HG02571 (cell line): Measurements from ENCODE around the gene VSIG8.

ENCODE experiments used
- ATAC-seq: cut with Tn5 transposase; IDR thresholded peaks from one replicate; pipeline ENCODE4 v1.9.1; 2021; ENCODE audit warnings: mild to moderate bottlenecking, moderate library complexity; ENCODE audit not compliant: unreplicated experiment

VSIG8 gene

DNA sequence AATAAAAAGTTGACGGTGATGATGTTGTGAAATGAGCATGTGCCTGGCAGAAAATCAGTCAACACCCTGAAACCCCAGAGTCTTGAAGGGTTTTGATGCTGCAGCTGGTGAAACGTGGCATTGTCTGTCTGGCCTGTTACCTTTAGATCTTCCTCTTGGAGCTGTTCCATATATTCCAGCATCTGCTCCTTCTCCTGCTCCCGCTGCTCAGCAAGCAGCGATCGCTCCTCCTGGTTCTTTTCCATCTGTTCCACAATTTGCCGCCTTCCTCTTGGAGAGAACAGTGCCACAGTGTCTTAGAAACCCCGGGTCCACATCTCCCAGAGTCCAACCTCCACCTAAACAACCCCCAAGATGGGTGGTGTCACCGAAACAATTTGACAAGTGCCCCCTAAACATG is 21.8 kb upstream of the VSIG8 start:
- ATAC-seq: no peak

DNA sequence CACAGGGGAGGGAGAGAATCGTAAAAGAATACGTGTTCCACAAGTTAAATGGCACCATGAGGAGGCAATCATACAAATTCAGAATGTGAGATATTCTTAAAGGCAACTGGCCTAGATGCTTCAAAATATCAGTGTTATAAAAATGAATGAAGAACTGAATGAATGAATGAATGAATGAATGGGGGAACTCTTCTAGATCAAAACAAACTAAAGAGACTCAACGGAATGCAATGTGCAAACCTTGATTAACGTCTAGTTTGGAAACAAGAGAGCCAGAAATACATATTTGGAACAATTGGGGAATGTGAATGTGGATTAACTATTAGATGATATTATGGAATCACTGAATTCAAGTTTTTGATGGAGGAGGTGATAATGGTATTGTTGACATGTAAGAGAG is 20.7 kb upstream of the VSIG8 start:
- no peak for ATAC-seq

DNA sequence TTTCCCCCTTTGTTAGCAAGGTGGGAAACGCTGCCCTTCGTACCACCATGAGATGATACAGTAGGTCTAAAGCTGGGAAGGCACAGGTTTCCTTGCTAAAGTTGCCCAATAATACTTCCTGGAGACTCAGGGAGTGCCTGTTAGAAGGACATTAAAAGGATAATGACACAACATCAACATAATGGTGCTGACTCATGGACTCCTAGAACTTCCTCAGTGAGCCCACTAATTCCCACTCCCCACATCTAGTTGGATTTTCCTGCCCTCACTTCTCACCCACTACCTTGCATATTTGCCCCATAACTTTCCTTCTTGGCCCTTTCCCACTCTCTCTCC is 20.0 kb upstream of the VSIG8 start:
- no peak for ATAC-seq

DNA sequence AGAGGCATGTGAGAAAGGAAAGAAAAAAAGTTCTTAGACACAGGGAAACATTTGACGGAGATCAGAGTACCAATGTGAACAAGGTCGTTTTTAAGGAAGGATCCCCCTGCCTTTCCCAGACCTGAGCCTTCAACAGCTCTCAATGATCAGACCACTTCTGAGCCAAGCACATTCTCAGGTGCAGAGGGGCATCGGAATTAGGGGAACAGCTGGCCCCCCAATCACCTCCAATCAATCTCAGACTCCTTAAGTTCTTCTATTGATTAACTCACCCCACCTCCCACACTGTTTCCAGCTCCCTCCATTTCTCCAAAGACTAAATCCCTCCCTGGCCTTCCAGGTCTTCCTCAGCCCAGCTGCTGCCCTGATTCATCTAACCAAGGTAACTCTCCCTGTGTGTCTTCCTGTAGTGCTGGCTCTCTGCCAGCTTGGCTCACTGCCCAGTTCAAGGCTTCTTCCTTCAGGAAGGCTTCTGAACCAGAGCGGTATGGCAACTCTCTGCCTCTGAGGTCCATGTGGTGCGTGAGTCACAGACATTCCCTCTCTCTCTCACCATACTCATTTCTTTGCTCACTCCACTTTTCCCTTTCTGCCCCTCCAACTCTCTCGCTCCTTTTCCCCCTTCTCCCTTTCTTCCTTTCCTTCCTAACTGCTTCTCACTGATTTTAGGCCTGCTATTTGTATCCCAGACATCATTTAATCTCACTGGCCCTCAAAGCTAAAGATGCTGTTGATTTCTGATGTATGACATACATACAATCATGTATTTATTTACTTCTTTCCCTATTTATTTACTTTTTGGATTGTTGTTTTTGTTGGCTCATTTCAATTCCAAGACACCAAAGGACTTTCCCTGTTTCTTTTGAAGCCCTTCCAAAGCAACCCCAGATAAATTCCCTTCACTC is 19.4 kb upstream of the VSIG8 start:
- ATAC-seq: no peak

DNA sequence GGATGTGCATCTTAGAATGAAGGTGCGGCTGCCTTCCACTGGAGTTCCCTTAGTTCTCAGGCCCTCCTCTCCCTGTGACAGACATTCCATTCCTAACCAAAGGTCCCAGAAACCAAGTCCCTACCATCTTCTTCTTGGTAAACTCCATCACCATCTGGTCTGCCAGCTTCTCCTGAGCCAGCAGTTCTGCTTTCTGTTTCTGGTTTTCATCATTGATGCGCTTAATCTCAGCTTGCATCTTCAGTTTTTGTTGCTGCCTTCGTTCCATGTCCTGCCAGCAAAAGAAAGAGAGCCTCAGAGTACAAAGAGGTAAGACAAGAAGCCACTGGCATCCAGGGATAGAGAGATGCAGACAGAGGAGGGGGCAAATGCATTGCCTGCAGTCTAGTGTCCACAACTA is 18.0 kb upstream of the VSIG8 start:
- no peak for ATAC-seq

DNA sequence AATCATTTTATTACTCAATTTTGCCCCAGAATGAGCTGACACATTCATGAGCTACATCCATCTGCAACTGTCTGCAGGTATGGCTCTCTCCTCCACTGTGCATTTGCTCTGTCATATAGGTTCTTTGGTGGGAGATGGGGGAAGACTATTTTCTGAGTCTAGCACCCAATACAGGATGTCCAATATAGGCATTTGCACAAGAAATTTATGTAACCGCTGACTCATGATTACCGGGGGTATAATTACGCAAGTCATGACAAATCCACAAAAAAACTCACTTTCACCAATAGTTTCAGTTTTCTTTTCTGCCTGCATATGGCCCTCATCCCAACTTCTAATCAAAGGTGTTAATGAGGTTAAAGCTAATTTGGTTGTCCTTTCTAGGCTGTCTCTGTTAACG is 17.5 kb upstream of the VSIG8 start:
- no peak for ATAC-seq

DNA sequence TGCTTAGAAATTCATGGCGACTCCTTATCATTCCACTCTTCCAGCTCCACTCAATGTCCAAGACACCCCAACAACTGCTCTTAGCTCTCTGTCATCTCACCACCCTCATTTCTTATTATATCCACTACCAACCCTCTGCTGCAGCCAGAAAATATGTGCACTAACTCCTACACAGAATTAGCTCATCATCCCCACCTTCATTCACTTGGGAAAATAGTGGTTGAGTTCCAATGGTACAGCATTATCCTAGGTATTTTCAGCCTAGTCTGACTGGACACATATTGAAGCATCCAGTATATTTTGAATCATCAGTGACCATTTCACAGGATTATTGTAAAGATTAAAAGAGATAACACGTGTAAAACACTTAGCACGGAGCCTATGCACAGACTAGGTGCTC is 16.7 kb upstream of the VSIG8 start:
- no peak for ATAC-seq

DNA sequence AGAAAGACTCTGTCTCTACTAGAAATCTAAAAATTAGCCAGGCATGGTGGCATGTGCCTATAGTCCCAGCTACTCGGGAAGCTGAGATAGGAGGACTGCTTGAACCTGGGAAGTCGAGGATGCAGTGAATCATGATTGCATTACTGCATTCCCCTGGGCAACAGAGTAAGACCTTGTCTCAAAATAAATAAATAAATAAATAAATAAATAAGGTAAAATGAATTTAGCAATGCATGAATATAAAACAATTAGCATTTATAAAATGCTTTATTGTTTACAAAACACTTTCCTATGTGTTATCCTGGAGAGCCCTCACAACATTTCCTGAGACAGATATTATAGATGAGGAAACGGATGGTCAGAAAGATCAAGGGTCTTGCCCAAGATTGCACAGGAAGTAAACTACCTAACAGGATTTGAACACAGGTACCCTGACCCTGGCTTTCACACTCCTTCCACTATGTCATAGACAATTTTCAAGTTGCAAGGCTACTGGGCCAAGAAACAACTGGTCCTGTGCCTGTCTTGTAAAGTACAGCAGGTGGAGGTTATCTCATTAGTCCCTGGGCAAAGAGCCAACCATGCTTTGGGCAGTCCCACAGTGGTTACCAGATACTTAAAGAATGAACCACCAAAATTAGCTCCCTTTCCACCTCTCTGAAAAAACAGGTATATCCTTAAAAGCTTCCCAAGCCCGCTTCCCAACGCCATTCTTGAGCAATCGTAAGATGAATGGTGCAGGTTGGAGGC is 15.4 kb upstream of the VSIG8 start:
- ATAC-seq: no peak

DNA sequence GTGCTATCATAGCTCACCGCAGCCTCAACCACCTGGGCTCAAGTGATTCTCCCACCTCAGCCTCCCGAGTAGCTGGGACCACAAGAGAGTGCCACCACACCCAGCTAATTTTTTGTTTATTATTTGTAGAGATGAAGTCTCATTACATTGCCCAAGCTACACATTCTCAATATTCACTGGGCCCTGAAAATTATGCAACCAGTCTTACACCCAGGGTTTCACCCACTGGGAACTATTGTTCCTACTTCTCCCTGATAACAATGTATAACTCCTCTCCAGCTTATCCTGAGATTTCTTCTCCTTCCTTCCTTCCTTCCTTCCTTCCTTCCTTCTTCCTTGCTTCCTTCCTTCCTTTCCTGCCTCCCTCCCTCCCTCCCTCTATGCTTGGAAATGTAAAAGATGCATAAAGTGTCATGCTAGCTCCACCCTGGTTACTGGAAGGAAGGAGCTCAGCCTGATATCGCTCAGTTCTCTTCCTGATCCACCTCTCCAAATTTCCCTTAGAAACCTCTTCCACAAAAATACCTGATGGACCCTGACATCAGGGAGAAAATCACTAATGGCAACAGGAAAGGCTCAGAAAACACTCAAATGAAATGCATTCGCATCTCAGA is 11.2 kb upstream of the VSIG8 start:
- no peak for ATAC-seq

DNA sequence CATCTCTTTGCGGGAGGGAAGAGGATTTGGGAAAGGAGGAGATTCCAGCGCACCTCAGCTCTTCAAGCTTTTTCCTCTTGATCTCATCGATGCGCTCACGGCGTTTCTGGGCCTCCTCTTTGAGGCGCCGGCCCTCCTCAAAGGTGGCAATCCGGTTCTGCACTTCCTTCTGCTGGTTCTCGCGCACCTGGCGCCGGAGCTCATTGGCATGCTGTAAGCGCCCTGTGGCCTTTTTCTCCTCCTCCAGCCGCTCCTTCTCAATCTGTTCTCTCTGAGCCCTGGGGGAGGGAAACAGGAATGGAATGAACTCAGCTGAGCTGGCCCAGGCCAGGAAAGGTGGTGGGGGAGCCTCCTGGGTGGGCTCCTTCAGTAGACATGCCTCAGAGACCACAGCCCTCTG is 10.4 kb upstream of the VSIG8 start:
- ATAC-seq: no peak

DNA sequence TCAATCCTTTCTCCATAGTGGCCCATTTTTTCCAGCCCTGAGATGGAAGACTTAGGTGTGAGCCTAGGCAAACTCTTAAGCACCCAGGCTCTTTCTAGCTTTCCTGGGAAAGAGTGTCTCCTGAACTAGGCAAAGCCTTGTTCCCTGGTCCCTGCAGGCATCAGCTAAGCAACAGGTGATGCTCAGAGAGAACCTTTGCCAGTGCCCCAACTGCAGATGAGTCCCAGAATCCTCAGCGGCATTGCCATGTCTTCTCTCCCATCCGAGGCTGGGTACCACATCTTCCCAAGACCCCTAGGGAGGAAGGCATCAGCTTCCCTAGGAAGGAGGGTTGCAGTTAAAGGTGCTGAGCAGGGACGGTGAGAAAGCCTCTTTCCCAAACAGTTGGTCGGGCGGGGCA is 8.2 kb upstream of the VSIG8 start:
- no peak for ATAC-seq

DNA sequence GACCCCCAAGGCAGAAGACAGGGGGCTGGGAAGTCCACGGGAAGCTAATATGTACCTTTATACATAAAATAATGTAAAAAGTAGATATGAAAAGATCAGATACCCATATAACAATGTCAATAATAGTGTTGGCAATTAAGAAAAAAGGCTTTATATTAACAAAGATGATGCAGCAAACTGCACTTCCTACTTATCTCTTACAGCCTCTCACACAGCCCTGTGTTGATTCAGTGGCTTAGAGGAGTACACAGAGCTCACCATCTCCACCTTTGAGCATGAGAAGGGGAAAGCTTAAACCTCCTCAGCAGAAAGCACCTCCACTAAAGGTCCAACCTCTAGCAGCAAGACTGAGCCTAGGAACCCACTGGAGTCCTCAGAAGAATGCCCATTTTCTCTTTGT is 7.2 kb upstream of the VSIG8 start:
- ATAC-seq: no peak

DNA sequence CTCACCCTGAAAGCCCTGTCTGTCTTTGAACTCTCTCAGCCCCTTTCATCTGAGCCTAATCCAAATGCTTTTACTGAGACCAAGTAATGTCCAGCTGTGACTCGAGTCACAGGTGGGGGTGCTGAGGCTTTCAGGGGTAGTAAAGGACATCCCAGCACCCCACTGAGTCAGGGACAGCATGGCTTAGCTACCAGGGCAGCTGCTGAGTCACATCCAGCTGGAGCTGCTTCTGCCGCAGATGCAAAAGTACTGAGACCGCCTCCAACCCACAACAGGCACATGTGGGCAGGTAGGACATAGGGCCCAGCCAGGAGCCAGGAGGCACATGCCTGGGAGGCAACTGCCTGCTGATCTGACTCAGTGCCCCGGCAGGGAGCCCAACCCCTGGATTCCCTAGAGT is 6.7 kb upstream of the VSIG8 start:
- no peak for ATAC-seq

DNA sequence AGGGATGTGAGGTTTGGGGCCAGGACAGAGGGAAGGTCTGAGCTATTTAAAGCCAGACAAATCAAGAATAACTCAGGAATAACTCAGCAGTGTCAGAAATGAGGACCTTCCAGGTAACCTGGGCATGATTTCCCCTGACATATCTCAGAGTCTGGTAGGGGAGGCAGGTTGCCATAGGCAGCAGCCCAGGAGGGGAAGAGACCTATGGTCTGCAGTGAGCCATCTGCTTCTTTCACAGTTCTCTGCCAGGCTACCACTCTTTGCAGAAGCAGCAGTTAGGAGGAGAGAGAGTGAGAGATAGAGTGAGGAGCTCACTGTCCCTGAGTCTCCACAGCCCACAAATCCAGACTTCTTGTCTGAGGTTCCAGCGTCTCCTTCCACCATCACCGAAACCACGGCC is 6.3 kb upstream of the VSIG8 start:
- ATAC-seq: no peak

DNA sequence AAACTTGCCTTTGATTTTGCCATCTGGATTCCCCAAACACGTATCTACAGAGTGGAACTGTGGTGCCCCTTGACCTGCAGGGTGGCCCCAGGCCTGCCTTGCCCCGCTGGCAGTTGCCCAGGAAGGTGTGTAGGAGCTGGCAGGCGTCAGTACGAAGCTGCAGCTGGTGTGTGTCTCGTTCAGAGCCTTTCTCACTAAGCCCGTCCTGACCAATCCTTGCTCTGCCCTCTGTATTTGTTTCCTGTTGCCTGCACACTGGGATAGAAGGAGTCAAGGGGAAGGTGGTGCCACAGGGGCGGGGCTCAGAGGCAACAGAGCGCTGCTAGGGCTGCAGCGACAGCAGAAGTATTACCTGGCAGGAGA is 5.2 kb upstream of the VSIG8 start:
- ATAC-seq: no peak

DNA sequence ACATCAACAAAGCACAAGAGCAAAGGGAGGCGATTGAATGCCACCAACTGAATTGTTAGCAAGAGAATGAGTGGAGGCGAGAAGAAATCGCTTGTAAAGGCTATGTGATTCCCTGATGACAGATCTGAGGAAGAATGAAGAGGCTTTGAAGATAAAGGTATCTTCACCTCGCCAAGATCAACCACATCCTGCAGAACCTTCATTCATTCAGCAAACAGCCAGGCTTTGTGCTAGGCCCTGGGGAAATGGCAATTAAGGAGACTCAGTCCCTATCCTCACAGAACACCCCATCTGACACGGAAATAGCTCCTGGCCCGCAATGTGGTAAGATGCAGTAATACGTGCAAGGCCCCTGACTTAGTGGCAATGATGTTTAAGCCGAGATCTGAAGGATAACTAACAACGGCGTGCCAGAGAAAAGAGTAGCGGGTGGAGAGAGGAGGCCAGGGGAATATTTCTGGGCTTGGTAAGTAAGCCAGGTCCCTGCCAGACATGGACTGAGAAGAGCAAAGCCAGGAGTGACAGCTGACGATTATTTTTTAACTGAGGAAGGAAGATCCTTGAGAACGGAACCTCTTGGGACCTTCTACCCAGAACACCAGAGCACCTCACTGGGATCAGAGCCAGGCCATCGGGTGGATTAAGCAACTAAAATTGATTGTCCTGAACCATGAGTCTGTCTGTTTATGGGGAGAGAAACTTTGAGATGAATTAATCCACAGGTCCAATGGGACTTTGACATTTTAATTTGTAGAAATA is 4.6 kb upstream of the VSIG8 start:
- no peak for ATAC-seq

DNA sequence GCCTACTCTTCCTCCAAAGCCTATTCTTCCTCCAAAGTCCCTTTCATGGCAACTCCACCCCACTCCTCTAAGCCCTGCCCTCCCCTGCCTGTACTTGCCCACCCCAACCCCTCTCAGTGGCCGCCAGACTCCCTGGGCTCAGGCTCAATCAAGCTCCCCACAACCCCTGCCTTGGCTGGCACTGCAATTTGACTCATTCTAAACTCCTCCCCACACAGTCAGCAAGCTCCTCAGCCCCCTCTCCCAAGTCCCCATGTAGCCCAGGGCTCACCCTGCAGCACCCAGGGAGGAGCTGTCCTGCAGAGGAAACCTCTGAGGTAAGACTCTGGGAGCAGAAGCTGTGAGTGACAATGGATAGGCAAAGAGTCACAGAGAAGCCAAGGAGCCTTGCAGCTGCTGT is 3.6 kb upstream of the VSIG8 start:
- ATAC-seq: no peak

DNA sequence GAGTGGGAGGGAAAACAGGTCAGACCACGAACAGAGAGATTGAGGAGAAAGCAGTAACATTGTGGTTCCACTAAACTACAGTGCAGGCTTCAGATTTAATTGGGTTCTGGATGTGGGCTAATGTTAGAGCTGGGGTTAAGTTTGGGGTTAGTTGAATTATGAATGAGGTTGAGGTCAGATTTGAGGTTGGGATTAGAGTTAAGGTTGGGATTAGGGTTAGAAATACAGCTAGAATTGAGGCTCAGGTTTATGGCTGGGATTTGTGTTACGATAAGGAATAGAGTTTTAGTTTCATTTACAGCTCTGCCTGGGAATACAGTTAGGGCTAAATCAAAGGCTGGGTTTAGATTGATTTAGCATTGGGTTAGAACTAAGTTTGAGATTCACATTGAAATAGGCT is 1.8 kb upstream of the VSIG8 start:
- no peak for ATAC-seq

DNA sequence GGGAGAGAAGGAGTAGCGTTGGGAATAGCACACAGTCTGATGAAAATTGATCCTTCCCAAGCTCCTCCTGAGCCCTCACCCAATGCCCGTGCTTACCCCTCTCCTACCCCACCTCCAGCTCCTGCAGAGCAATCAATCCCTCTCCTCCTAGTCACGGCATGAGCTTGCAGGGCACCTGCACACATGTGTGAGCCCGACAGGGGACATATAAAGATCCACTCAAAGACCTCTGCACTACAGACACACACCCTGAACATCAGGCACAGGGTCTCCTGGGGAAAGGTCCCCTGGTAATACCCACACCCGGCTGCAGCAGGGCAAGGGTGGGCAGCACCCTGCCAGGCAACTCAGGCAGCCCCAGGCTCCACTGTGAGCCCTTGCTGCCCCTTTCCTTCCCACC is 426 bp downstream of the VSIG8 start:
- ATAC-seq: no peak

DNA sequence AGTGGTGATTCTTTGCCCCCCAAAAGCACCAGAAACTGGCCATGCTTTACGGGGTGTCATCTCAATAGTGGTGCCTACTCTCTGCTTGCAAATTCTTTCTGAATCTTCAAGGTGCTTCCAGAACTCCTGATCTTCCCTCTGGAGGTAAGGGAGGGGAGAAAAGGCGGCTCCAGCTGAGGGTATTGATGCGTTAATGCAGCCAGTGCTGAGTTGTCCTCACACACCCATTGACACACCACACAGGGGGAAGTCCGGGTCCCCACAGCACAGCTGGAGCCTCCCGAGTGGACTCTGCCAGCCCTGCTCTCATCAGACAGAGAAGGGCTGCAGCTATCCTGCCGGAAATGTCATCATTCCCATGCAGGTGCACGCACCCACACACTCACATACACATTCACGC is 1.2 kb downstream of the VSIG8 start:
- no peak for ATAC-seq

DNA sequence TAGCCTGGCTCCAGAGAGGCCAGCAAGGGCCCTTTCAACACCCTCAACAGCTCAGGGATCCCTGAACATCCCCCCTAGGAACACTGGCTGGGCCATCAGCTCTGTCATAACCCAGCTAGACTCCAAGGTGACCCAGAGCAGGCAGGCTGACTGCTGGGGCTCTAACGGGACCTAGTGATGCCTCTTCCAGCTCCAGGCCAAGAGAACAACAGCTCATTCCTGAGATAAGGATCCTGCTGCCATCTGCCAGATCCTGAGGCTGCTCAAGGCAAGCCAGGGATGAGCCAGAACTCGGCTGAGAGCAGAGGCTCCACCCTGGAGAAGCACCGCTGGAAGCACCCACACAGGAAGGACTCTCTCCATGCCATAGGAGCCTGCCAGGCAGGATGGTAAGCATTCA is 2.0 kb downstream of the VSIG8 start:
- ATAC-seq: no peak
